Measurements from ENCODE around the gene NPIPB9.
"Not testable (repeated sequence)": the region's sequence is repeated elsewhere in the genome, so short reads cannot be mapped to it uniquely, and the experiment has no call there.

DNA sequence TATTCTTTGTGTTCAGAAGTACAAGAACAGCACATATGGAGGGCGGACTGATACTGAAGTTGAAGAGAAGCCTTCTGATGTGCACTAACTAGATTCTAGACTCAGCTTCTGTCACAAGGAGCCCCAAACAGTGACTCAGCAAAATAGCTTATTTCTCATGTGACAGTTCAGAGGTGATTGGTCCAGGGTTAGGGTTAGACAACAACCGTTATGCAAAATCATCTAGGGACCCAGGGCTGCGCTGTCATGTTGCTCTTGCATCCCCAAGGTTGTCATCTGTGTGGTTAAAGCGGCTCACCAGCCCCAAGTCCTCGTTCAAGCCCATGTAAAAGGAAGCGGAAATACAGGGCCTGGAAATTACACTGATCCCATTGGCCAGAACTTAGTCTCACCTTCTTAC lies 30.1 kb downstream of the NPIPB9 start:
- TF ChIP-seq, protein P1, sequence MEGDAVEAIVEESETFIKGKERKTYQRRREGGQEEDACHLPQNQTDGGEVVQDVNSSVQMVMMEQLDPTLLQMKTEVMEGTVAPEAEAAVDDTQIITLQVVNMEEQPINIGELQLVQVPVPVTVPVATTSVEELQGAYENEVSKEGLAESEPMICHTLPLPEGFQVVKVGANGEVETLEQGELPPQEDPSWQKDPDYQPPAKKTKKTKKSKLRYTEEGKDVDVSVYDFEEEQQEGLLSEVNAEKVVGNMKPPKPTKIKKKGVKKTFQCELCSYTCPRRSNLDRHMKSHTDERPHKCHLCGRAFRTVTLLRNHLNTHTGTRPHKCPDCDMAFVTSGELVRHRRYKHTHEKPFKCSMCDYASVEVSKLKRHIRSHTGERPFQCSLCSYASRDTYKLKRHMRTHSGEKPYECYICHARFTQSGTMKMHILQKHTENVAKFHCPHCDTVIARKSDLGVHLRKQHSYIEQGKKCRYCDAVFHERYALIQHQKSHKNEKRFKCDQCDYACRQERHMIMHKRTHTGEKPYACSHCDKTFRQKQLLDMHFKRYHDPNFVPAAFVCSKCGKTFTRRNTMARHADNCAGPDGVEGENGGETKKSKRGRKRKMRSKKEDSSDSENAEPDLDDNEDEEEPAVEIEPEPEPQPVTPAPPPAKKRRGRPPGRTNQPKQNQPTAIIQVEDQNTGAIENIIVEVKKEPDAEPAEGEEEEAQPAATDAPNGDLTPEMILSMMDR (conservative IDR thresholded peaks at IDR 0.05; ENCODE audit: low read depth, low read length) = not testable (repeated sequence)
- TF ChIP-seq POLR2A (IDR thresholded peaks at IDR 0.05; ENCODE audit: low read depth, low read length); CEBPB (IDR thresholded peaks at IDR 0.05; ENCODE audit: low read depth, low read length); BHLHE40 (IDR thresholded peaks at IDR 0.05; ENCODE audit: low read depth, low read length); MAFK (IDR thresholded peaks at IDR 0.05; ENCODE audit: low read depth, low read length); RFX5 (IDR thresholded peaks at IDR 0.05; ENCODE audit: low read depth, low read length); MAZ (IDR thresholded peaks at IDR 0.05; ENCODE audit: borderline replicate concordance, low read depth, low read length); MXI1 (IDR thresholded peaks at IDR 0.05; ENCODE audit: borderline replicate concordance, low read depth, low read length); NFE2L2 (IDR thresholded peaks at IDR 0.05; ENCODE audit: low read depth, low read length); CHD1 (IDR thresholded peaks at IDR 0.05; ENCODE audit: low read depth, low read length); SMC3 (IDR thresholded peaks at IDR 0.05; ENCODE audit: low read depth, low read length); RAD21 (IDR thresholded peaks at IDR 0.05; ENCODE audit: low read length): not testable (repeated sequence)
- TF ChIP-seq, protein P2, sequence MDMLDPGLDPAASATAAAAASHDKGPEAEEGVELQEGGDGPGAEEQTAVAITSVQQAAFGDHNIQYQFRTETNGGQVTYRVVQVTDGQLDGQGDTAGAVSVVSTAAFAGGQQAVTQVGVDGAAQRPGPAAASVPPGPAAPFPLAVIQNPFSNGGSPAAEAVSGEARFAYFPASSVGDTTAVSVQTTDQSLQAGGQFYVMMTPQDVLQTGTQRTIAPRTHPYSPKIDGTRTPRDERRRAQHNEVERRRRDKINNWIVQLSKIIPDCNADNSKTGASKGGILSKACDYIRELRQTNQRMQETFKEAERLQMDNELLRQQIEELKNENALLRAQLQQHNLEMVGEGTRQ (IDR thresholded peaks at IDR 0.05; ENCODE audit: low read depth, low read length) = not testable (repeated sequence)
- TF ChIP-seq, protein P3, sequence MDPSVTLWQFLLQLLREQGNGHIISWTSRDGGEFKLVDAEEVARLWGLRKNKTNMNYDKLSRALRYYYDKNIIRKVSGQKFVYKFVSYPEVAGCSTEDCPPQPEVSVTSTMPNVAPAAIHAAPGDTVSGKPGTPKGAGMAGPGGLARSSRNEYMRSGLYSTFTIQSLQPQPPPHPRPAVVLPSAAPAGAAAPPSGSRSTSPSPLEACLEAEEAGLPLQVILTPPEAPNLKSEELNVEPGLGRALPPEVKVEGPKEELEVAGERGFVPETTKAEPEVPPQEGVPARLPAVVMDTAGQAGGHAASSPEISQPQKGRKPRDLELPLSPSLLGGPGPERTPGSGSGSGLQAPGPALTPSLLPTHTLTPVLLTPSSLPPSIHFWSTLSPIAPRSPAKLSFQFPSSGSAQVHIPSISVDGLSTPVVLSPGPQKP (IDR thresholded peaks at IDR 0.05; ENCODE audit: borderline replicate concordance, low read depth, low read length) = not testable (repeated sequence)
